Measurements from ENCODE around the gene CSNK1G2.
"Not testable (repeated sequence)": the region's sequence is repeated elsewhere in the genome, so short reads cannot be mapped to it uniquely, and the experiment has no call there.

The CSNK1G2 gene

GRCh38 chr19:1970003-1970805, 29.2 kb downstream of the CSNK1G2 start:
- DNase-seq, result no peak

- no peak for DNase-seq
These were observed 30.0 kb downstream of the CSNK1G2 start for GRCh38 chr19:1970806-1971502.

- no peak for DNase-seq
These were observed 33.6 kb downstream of the CSNK1G2 start for GRCh38 chr19:1974381-1975161.

- no peak for DNase-seq
These were observed 34.1 kb downstream of the CSNK1G2 start for GRCh38 chr19:1975162-1975480.

GRCh38 chr19:1977120-1977519, 36.1 kb downstream of the CSNK1G2 start:
- DNase-seq, result no peak

- DNase-seq, result no peak
These were observed 37.4 kb downstream of the CSNK1G2 start for GRCh38 chr19:1978346-1978894.

- no peak for DNase-seq
These were observed 38.0 kb downstream of the CSNK1G2 start for GRCh38 chr19:1979017-1979416.

GRCh38 chr19:1979642-1980041, 38.7 kb downstream of the CSNK1G2 start:
- DNase-seq, result no peak

- DNase-seq, result no peak
These were observed 39.3 kb downstream of the CSNK1G2 start for GRCh38 chr19:1980091-1980808.

- DNase-seq, result no peak
These were observed 39.8 kb downstream of the CSNK1G2 start for GRCh38 chr19:1980809-1981181.

GRCh38 chr19:1981253-1981652, 40.3 kb downstream of the CSNK1G2 start:
- DNase-seq, result no peak

- no peak for DNase-seq
These were observed 43.4 kb downstream of the CSNK1G2 start for GRCh38 chr19:1984357-1984756.

- DNase-seq, result no peak
These were observed 44.8 kb downstream of the CSNK1G2 start for GRCh38 chr19:1985588-1986356.

GRCh38 chr19:1986357-1987162, 45.6 kb downstream of the CSNK1G2 start:
- no peak for DNase-seq

GRCh38 chr19:1987197-1988187, 46.5 kb downstream of the CSNK1G2 start:
- DNase-seq, result no peak

- DNase-seq, result not testable (repeated sequence)
These were observed 47.5 kb downstream of the CSNK1G2 start for GRCh38 chr19:1988464-1988863.

GRCh38 chr19:1989513-1990229, 48.7 kb downstream of the CSNK1G2 start:
- no peak for DNase-seq

- no peak for DNase-seq
These were observed 49.5 kb downstream of the CSNK1G2 start for GRCh38 chr19:1990230-1991017.

Data from NCI-H69 (cell line).